ENCODE measurements around the gene GHR.

GHR gene

GRCh38 chr5:42629284-42629683 is 206.0 kb downstream of the GHR start:
- Histone ChIP-seq H3K9ac (ENCODE audit: low read depth in 1 of 2, low read length in 2 of 2) (no peak overlapping the region), H3K4me1 (ENCODE audit: control insufficient read depth in 2 of 2, insufficient read depth in 2 of 2, low read length in 2 of 2) (peaks cover 0 to 2% of the 10 kb centered on the region in 2 donors), H3K27ac (ENCODE audit: low read depth in 2 of 2, low read length in 2 of 2) (no peak overlapping the region), H3K36me3 (ENCODE audit: control insufficient read depth in 2 of 2, insufficient read depth in 2 of 2, low read length in 2 of 2) (no peaks in the 10 kb centered on the region), H3K9me3 (ENCODE audit: control insufficient read depth in 2 of 2, low read length in 2 of 2) (no peaks in the 10 kb centered on the region), H3K27me3 (ENCODE audit: control insufficient read depth in 2 of 2, insufficient read depth in 2 of 2, low read length in 2 of 2) (no peaks in the 10 kb centered on the region), H3K4me3 (ENCODE audit: low read length in 2 of 2) (no peak overlapping the region)

- no peak overlapping the region for H3K27ac ChIP-seq (ENCODE audit: low read depth in 2 of 2, low read length in 2 of 2)
- H3K4me1 ChIP-seq (ENCODE audit: control insufficient read depth in 2 of 2, insufficient read depth in 2 of 2, low read length in 2 of 2), result no peaks in the 10 kb centered on the region
- no peaks in the 10 kb centered on the region for H3K27me3 ChIP-seq (ENCODE audit: control insufficient read depth in 2 of 2, insufficient read depth in 2 of 2, low read length in 2 of 2)
- H3K9ac ChIP-seq (ENCODE audit: low read depth in 1 of 2, low read length in 2 of 2), result no peak overlapping the region
- H3K36me3 ChIP-seq (ENCODE audit: control insufficient read depth in 2 of 2, insufficient read depth in 2 of 2, low read length in 2 of 2), result no peaks in the 10 kb centered on the region
- no peaks in the 10 kb centered on the region for H3K9me3 ChIP-seq (ENCODE audit: control insufficient read depth in 2 of 2, low read length in 2 of 2)
- H3K4me3 ChIP-seq (ENCODE audit: low read length in 2 of 2), result no peak overlapping the region
Measured at GRCh38 chr5:42631241-42631640, 208.0 kb downstream of the GHR start.

GRCh38 chr5:42632354-42632900 is 209.2 kb downstream of the GHR start:
- Histone ChIP-seq H3K27ac (ENCODE audit: low read depth in 2 of 2, low read length in 2 of 2) (no peak overlapping the region), H3K27me3 (ENCODE audit: control insufficient read depth in 2 of 2, insufficient read depth in 2 of 2, low read length in 2 of 2) (no peaks in the 10 kb centered on the region), H3K4me3 (ENCODE audit: low read length in 2 of 2) (no peak overlapping the region), H3K9me3 (ENCODE audit: control insufficient read depth in 2 of 2, low read length in 2 of 2) (no peaks in the 10 kb centered on the region), H3K36me3 (ENCODE audit: control insufficient read depth in 2 of 2, insufficient read depth in 2 of 2, low read length in 2 of 2) (no peaks in the 10 kb centered on the region), H3K4me1 (ENCODE audit: control insufficient read depth in 2 of 2, insufficient read depth in 2 of 2, low read length in 2 of 2) (no peaks in the 10 kb centered on the region), H3K9ac (ENCODE audit: low read depth in 1 of 2, low read length in 2 of 2) (no peak overlapping the region)

DNA sequence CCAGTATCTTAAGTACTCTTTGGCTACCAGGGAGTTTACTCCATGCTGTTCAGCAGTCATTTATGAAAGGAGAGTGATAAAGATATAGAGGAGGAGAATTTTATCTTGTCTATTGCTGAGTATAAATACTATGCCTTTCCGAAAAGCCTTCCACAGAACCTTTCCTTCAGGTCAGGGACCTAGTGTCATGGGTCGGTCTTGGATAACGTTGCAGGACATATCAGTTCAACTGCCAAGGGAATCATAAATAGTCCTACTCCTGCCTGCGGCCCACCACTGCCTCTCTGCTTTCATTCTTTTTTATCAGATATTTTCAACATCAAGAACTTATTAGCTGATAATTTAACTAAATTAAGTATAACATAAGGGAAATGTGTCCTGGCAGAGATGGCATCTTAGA is 211.3 kb downstream of the GHR start:
- Histone ChIP-seq H3K9ac (ENCODE audit: low read depth in 1 of 2, low read length in 2 of 2) (no peak overlapping the region), H3K27ac (ENCODE audit: low read depth in 2 of 2, low read length in 2 of 2) (no peak overlapping the region), H3K36me3 (ENCODE audit: control insufficient read depth in 2 of 2, insufficient read depth in 2 of 2, low read length in 2 of 2) (no peaks in the 10 kb centered on the region), H3K27me3 (ENCODE audit: control insufficient read depth in 2 of 2, insufficient read depth in 2 of 2, low read length in 2 of 2) (no peaks in the 10 kb centered on the region), H3K4me3 (ENCODE audit: low read length in 2 of 2) (no peak overlapping the region), H3K9me3 (ENCODE audit: control insufficient read depth in 2 of 2, low read length in 2 of 2) (no peaks in the 10 kb centered on the region), H3K4me1 (ENCODE audit: control insufficient read depth in 2 of 2, insufficient read depth in 2 of 2, low read length in 2 of 2) (no peaks in the 10 kb centered on the region)

DNA sequence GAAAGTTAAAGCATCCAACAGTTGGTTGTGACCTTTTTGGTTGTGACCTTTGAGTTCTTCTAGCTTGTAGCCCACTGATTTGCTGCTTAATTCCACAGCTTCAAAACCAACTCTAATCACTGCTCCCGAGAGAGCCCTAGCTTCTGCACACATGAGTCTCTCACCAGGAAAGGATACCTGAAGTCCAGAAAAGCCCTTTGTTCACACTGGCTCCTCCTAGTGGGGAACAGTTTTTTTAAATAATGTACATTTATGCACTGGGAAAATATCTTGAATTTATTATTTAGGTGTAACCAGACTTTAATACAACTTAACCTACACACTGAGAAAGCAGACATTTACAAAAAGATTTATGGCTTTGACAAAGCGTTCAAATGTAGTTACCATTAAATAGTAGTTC is 213.2 kb downstream of the GHR start:
- H3K36me3 ChIP-seq (ENCODE audit: control insufficient read depth in 2 of 2, insufficient read depth in 2 of 2, low read length in 2 of 2), result no peaks in the 10 kb centered on the region
- no peak overlapping the region for H3K27ac ChIP-seq (ENCODE audit: low read depth in 2 of 2, low read length in 2 of 2)
- H3K4me1 ChIP-seq (ENCODE audit: control insufficient read depth in 2 of 2, insufficient read depth in 2 of 2, low read length in 2 of 2), result no peaks in the 10 kb centered on the region

DNA sequence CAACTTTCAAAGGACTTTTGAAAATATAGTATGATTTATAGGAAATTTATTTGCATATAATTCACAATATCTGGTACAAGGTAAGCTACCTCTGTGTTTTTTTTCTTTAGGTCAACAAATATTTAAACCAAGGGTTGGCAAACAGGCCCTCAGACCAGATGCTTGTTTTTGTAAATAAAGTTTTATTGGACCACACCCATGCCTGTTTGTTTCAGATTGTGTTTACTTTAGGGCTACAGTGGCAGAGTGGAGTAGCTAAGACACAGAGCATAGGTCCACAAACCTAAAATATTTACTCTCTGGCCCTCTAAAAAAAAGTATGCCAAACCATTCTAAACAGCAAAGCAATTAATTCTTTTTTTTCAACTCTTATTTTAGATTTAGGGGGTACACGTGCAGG is 213.7 kb downstream of the GHR start:
- no peak overlapping the region for H3K4me3 ChIP-seq (ENCODE audit: low read length in 2 of 2)
- H3K9me3 ChIP-seq (ENCODE audit: control insufficient read depth in 2 of 2, low read length in 2 of 2), result no peaks in the 10 kb centered on the region
- H3K36me3 ChIP-seq (ENCODE audit: control insufficient read depth in 2 of 2, insufficient read depth in 2 of 2, low read length in 2 of 2), result no peaks in the 10 kb centered on the region
- H3K4me1 ChIP-seq (ENCODE audit: control insufficient read depth in 2 of 2, insufficient read depth in 2 of 2, low read length in 2 of 2), result no peaks in the 10 kb centered on the region
- H3K9ac ChIP-seq (ENCODE audit: low read depth in 1 of 2, low read length in 2 of 2), result no peak overlapping the region
- no peaks in the 10 kb centered on the region for H3K27me3 ChIP-seq (ENCODE audit: control insufficient read depth in 2 of 2, insufficient read depth in 2 of 2, low read length in 2 of 2)
- no peak overlapping the region for H3K27ac ChIP-seq (ENCODE audit: low read depth in 2 of 2, low read length in 2 of 2)

More for the DNA sequence above, 213.2 kb downstream of the GHR start:
- H3K9ac ChIP-seq (ENCODE audit: low read depth in 1 of 2, low read length in 2 of 2), result no peak overlapping the region
- no peak overlapping the region for H3K4me3 ChIP-seq (ENCODE audit: low read length in 2 of 2)
- H3K27me3 ChIP-seq (ENCODE audit: control insufficient read depth in 2 of 2, insufficient read depth in 2 of 2, low read length in 2 of 2), result no peaks in the 10 kb centered on the region
- no peaks in the 10 kb centered on the region for H3K9me3 ChIP-seq (ENCODE audit: control insufficient read depth in 2 of 2, low read length in 2 of 2)

DNA sequence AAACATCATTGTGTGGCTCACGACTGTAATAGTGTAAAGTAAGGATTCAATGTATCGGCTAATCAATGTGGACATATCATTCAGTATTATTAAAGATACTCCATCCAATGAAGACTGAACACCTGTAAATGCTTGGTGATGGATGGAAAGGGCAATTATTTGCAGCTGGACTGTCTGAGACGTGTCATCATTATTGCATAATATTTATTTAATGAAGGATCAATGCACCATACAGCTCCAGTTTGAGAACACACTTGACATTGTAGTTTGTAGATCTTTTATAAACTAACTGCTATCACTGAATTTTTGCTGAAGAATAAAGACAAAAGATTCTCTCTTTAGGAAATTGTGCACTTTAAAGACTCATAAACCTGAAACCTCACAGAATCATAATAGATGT is 215.7 kb downstream of the GHR start:
- H3K27ac ChIP-seq (ENCODE audit: low read depth in 2 of 2, low read length in 2 of 2), result no peak overlapping the region
- no peak overlapping the region for H3K9ac ChIP-seq (ENCODE audit: low read depth in 1 of 2, low read length in 2 of 2)
- no peaks in the 10 kb centered on the region for H3K9me3 ChIP-seq (ENCODE audit: control insufficient read depth in 2 of 2, low read length in 2 of 2)
- no peaks in the 10 kb centered on the region for H3K36me3 ChIP-seq (ENCODE audit: control insufficient read depth in 2 of 2, insufficient read depth in 2 of 2, low read length in 2 of 2)
- no peak overlapping the region for H3K4me3 ChIP-seq (ENCODE audit: low read length in 2 of 2)
- H3K4me1 ChIP-seq (ENCODE audit: control insufficient read depth in 2 of 2, insufficient read depth in 2 of 2, low read length in 2 of 2), result no peaks in the 10 kb centered on the region
- H3K27me3 ChIP-seq (ENCODE audit: control insufficient read depth in 2 of 2, insufficient read depth in 2 of 2, low read length in 2 of 2), result no peaks in the 10 kb centered on the region

DNA sequence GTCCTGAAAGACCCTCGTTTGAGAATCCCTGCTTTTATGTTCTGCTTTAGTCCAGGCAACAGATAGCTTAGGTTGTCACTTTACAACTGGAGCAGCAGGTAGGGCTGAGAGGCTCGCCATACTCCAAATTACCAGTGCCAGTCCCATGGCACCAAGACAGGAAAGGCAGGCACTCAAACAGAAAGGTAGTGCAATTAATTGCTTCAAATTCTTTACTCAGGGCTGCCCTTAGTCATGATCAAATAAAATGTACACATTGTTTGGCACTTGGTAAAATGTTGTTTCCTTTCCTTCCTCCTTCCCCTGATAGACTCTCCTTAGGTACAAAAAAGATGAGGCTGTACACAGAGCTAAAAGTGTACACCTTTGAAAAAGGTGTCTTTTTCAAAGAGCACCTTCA is 217.6 kb downstream of the GHR start:
- H3K27me3 ChIP-seq (ENCODE audit: control insufficient read depth in 2 of 2, insufficient read depth in 2 of 2, low read length in 2 of 2), result no peaks in the 10 kb centered on the region
- no peaks in the 10 kb centered on the region for H3K4me1 ChIP-seq (ENCODE audit: control insufficient read depth in 2 of 2, insufficient read depth in 2 of 2, low read length in 2 of 2)
- H3K9ac ChIP-seq (ENCODE audit: low read depth in 1 of 2, low read length in 2 of 2), result no peak overlapping the region
- no peak overlapping the region for H3K4me3 ChIP-seq (ENCODE audit: low read length in 2 of 2)
- H3K9me3 ChIP-seq (ENCODE audit: control insufficient read depth in 2 of 2, low read length in 2 of 2), result no peaks in the 10 kb centered on the region
- no peaks in the 10 kb centered on the region for H3K36me3 ChIP-seq (ENCODE audit: control insufficient read depth in 2 of 2, insufficient read depth in 2 of 2, low read length in 2 of 2)
- no peak overlapping the region for H3K27ac ChIP-seq (ENCODE audit: low read depth in 2 of 2, low read length in 2 of 2)

GRCh38 chr5:42641336-42642005 is 218.2 kb downstream of the GHR start:
- Histone ChIP-seq H3K36me3 (ENCODE audit: control insufficient read depth in 2 of 2, insufficient read depth in 2 of 2, low read length in 2 of 2) (no peaks in the 10 kb centered on the region), H3K4me1 (ENCODE audit: control insufficient read depth in 2 of 2, insufficient read depth in 2 of 2, low read length in 2 of 2) (no peaks in the 10 kb centered on the region), H3K9me3 (ENCODE audit: control insufficient read depth in 2 of 2, low read length in 2 of 2) (no peaks in the 10 kb centered on the region), H3K4me3 (ENCODE audit: low read length in 2 of 2) (no peak overlapping the region), H3K27me3 (ENCODE audit: control insufficient read depth in 2 of 2, insufficient read depth in 2 of 2, low read length in 2 of 2) (no peaks in the 10 kb centered on the region), H3K9ac (ENCODE audit: low read depth in 1 of 2, low read length in 2 of 2) (no peak overlapping the region), H3K27ac (ENCODE audit: low read depth in 2 of 2, low read length in 2 of 2) (no peak overlapping the region)

GRCh38 chr5:42642006-42642405 is 218.8 kb downstream of the GHR start:
- H3K27ac ChIP-seq (ENCODE audit: low read depth in 2 of 2, low read length in 2 of 2), result no peak overlapping the region
- H3K9ac ChIP-seq (ENCODE audit: low read depth in 1 of 2, low read length in 2 of 2), result no peak overlapping the region
- H3K4me3 ChIP-seq (ENCODE audit: low read length in 2 of 2), result no peak overlapping the region
- H3K27me3 ChIP-seq (ENCODE audit: control insufficient read depth in 2 of 2, insufficient read depth in 2 of 2, low read length in 2 of 2), result no peaks in the 10 kb centered on the region
- H3K4me1 ChIP-seq (ENCODE audit: control insufficient read depth in 2 of 2, insufficient read depth in 2 of 2, low read length in 2 of 2), result no peaks in the 10 kb centered on the region
- H3K36me3 ChIP-seq (ENCODE audit: control insufficient read depth in 2 of 2, insufficient read depth in 2 of 2, low read length in 2 of 2), result no peaks in the 10 kb centered on the region
- H3K9me3 ChIP-seq (ENCODE audit: control insufficient read depth in 2 of 2, low read length in 2 of 2), result no peaks in the 10 kb centered on the region

Measured in mucosa of rectum (tissue), 2 donors.